Activated CD8-positive, alpha-beta T cell treated with anti-CD3 and anti-CD28 coated beads, Interleukin-2, amount 10 ng/mL, durations not matched to agents 7 days and 5 days (primary cell): ENCODE measurements around the gene KRT39. TPM values are rescaled to one million over a fixed set of nuclear protein-coding genes. Genes with fewer than 3 reads are reported as not detected.

Source experiments
- ATAC-seq: fragments of 150-1000 bp; cut with Tn5 transposase; one replicate; pipeline ENCODE4 v1.10.0; 2021; ENCODE audit warnings: moderate library complexity
- CTCF ChIA-PET: fragments of 350-600 bp; sonication (Branson Sonifier 250); formaldehyde crosslinking; loops from one replicate; lab custom pipeline; 2021; ENCODE audit warnings: antibody characterized with exemption; lab: Charles Lee
- POLR2A ChIA-PET: fragments of 350-600 bp; sonication (Branson Sonifier 250); formaldehyde crosslinking; loops from one replicate; lab custom pipeline; 2021; ENCODE audit warnings: antibody characterized with exemption; lab: Charles Lee
- DNase-seq: peaks from one replicate; pipeline ENCODE4 v3.0.0-alpha.2; 2020
- H3K27ac Mint-ChIP-seq: one replicate; pipeline ENCODE4 v1.8.0; 2021; ENCODE audit warnings: mild to moderate bottlenecking, mixed read lengths
- H3K27me3 Mint-ChIP-seq: one replicate; pipeline ENCODE4 v1.8.0; 2021; ENCODE audit warnings: low read depth, mixed read lengths
- H3K36me3 Mint-ChIP-seq: one replicate; pipeline ENCODE4 v1.8.0; 2021; ENCODE audit warnings: low read depth, mixed read lengths
- H3K4me1 Mint-ChIP-seq: one replicate; pipeline ENCODE4 v1.8.0; 2021; ENCODE audit warnings: low read depth, mixed read lengths
- H3K4me3 Mint-ChIP-seq: one replicate; pipeline ENCODE4 v1.8.0; 2021; ENCODE audit warnings: mild to moderate bottlenecking, mixed read lengths
- H3K9me3 Mint-ChIP-seq: one replicate; pipeline ENCODE4 v1.8.0; 2022; ENCODE audit warnings: mixed read lengths; ENCODE audit not compliant: insufficient read depth
- total RNA-seq, 2 experiments: library from RNA; stranded (reverse); gene quantifications; one replicate each; pipeline ENCODE4 v1.2.3, GENCODE V29; 2021

KRT39 gene
- total RNA-seq, 2 experiments from 2014 or later: not detected

DNA sequence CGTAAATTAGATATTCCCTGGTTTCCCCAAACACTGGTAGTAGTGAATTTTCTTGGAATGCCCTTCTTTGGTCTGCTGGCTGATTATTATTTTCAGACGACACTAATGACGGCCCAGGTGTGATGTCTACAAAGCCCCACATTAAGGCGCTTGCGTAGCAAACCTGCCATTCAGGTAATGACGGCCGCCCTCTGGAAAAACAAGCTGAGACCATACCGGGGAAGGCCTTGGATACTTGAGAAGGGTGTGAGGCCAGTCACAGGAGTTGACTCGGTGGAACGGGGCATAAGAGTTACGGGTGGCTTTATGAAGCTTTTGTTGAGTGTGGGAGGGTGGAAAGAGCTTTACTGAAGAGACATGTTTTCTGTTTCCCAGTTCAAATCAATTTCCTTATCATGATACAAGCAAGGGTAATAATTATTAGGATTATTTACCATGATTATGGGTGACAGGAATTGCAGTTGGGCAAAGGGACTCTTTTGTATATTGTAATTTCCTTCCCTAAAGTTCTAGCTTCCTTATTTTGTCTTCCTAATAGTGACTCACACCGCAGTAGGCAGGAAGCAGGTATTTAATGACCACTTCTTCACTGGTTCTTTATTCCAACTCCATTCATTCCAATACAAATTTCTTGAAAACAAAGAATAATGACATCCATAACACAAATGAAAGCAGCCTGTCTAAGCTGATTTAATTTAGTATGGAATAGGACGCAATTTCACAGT lies 54.1 kb downstream of the KRT39 start:
- Mint-ChIP-seq H3K4me1 (no peaks in the 10 kb centered on the region), H3K27me3 (peaks cover 11% of the 10 kb centered on the region), H3K9me3 (no peaks in the 10 kb centered on the region), H3K4me3 (no peak overlapping the region), H3K36me3 (no peaks in the 10 kb centered on the region), H3K27ac (no peak overlapping the region)
- DNase-seq: no peak
- ATAC-seq: no peak
- POLR2A ChIA-PET: no interaction called here
- CTCF ChIA-PET: interaction anchor here (1.0 to 2.0 kb wide), 3 partner anchors 410 to 753 kb away, joined by 3 to 6 read pairs (median 4); no protein-coding TSS in a partner anchor

DNA sequence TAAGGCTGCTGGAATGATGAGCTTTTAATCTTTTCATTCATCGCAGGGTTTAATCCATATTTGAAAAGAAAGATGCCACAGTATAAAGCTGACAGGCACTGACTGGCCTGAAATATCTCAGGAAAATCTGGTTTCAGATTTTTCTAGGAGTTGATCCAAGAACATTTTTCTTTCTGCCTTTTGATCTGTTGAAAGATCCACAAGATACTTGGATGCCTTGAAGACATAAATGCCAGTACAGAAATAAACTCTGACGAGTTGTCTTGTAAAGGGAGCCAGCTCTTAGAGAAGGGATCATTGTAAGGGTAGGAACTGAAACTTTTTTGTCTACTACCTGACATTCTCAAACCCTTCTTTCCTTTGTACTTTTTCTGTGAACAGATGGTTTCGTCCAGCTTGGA lies 56.3 kb downstream of the KRT39 start:
- Mint-ChIP-seq H3K4me1 (no peaks in the 10 kb centered on the region), H3K27me3 (peaks cover 21% of the 10 kb centered on the region), H3K27ac (no peak overlapping the region), H3K4me3 (no peak overlapping the region), H3K36me3 (no peaks in the 10 kb centered on the region), H3K9me3 (no peaks in the 10 kb centered on the region)
- ChIA-PET CTCF (interaction anchor here (0.9 to 5.5 kb wide), 9 partner anchors 26 to 752 kb away, joined by 3 to 28 read pairs (median 3); no protein-coding TSS in a partner anchor), POLR2A (no interaction called here)
- no peak for ATAC-seq
- DNase-seq: no peak

DNA sequence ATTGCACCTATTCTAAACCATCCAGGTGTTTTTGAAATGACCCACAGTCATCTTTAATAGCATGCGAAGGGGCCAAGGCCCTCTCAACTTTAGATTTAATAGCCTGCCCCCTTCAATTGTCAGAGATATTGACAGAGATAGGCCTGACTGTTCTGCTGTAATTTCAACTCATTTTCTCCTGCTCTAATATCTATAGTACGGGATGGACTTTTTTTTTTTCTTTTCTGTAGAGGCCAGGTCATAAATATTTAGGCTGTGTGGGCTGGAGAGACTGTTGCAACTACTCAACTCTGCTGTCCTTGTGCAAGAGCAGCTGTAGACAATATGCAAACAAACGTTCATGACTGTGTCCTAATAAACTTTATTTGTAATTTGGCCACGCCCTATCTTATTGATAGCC lies 57.0 kb downstream of the KRT39 start:
- POLR2A ChIA-PET: no interaction called here
- ATAC-seq: no peak
- no peaks in the 10 kb centered on the region for H3K9me3 Mint-ChIP-seq

DNA sequence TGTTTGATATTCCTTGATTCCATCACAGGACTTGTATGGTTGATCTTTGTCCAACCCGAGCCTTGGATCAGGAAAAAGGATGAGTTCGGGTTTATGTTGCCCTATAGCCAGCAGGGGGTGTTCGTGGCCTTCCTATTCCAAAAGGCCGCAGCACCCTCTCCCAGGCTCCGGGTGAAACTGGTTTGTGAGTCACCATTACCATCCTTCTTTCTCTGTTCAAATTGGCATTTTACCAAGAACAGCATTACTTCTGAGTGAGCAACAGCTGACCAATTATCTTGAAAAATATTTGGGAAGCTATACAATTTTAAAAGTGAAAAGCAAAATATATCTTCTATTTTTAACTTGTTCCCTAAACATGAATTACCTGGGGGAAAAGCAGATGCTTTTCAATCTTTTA lies 57.4 kb downstream of the KRT39 start:
- peak; percentile 71 for DNase-seq
- Mint-ChIP-seq H3K4me3 (no peak overlapping the region), H3K27me3 (peaks cover 24% of the 10 kb centered on the region), H3K27ac (no peak overlapping the region), H3K9me3 (no peaks in the 10 kb centered on the region), H3K4me1 (no peaks in the 10 kb centered on the region), H3K36me3 (no peaks in the 10 kb centered on the region)
- ChIA-PET CTCF (interaction anchor here (0.6 to 5.5 kb wide), 7 partner anchors 13 to 739 kb away, joined by 3 to 28 read pairs (median 4); no protein-coding TSS in a partner anchor), POLR2A (no interaction called here)
- ATAC-seq: peak; percentile 82

More for the DNA sequence above, 57.0 kb downstream of the KRT39 start:
- CTCF ChIA-PET: interaction anchor here (0.6 to 5.5 kb wide), 9 partner anchors 13 to 753 kb away, joined by 3 to 28 read pairs (median 4); no protein-coding TSS in a partner anchor
- Mint-ChIP-seq H3K36me3 (no peaks in the 10 kb centered on the region), H3K4me3 (no peak overlapping the region), H3K4me1 (no peaks in the 10 kb centered on the region), H3K27ac (no peak overlapping the region), H3K27me3 (peaks cover 21% of the 10 kb centered on the region)
- no peak for DNase-seq

Other genes with a start within 250 kb of the KRT39 start
- gene KRT25, start 211.6 kb downstream of the KRT39 start, total RNA-seq: not detected
- not detected for gene KRT26, start 194.7 kb downstream of the KRT39 start, total RNA-seq
- not detected for gene KRT27, start 184.4 kb downstream of the KRT39 start, total RNA-seq
- gene KRT28, start 167.0 kb downstream of the KRT39 start, total RNA-seq: not detected
- 10 to 100 TPM; 26.9 to 28.2 TPM for gene KRT10, start 144.3 kb downstream of the KRT39 start, total RNA-seq
- not detected for gene KRT12, start 99.7 kb downstream of the KRT39 start, total RNA-seq
- not detected for gene KRT20, start 81.7 kb downstream of the KRT39 start, total RNA-seq
- gene KRT23, start 29.3 kb downstream of the KRT39 start, total RNA-seq: not detected
- not detected for gene KRT40, start 17.4 kb upstream of the KRT39 start, total RNA-seq
- not detected for gene KRTAP3-3, start 27.2 kb upstream of the KRT39 start, total RNA-seq
- not detected for gene KRTAP3-2, start 33.0 kb upstream of the KRT39 start, total RNA-seq
- not detected for gene KRTAP3-1, start 42.2 kb upstream of the KRT39 start, total RNA-seq
- not detected for gene KRTAP1-5, start 60.3 kb upstream of the KRT39 start, total RNA-seq
- gene KRTAP1-4, start 63.2 kb upstream of the KRT39 start, total RNA-seq: not detected
- gene KRTAP1-3, start 67.9 kb upstream of the KRT39 start, total RNA-seq: not detected
- not detected for gene KRTAP1-1, start 74.5 kb upstream of the KRT39 start, total RNA-seq
- gene KRTAP2-1, start 80.4 kb upstream of the KRT39 start, total RNA-seq: not detected
- not detected for gene KRTAP2-2, start 88.3 kb upstream of the KRT39 start, total RNA-seq
- gene KRTAP2-3, start 93.2 kb upstream of the KRT39 start, total RNA-seq: not detected
- gene KRTAP2-4, start 98.9 kb upstream of the KRT39 start, total RNA-seq: not detected
- gene KRTAP4-7, start 117.2 kb upstream of the KRT39 start, total RNA-seq: not detected
- gene KRTAP4-8, start 131.2 kb upstream of the KRT39 start, total RNA-seq: not detected
- not detected for gene KRTAP4-16, start 135.3 kb upstream of the KRT39 start, total RNA-seq
- gene KRTAP4-9, start 138.4 kb upstream of the KRT39 start, total RNA-seq: not detected
- gene KRTAP4-11, start 151.4 kb upstream of the KRT39 start, total RNA-seq: not detected
- not detected for gene KRTAP4-12, start 157.2 kb upstream of the KRT39 start, total RNA-seq
- gene KRTAP4-6, start 173.6 kb upstream of the KRT39 start, total RNA-seq: not detected
- gene KRTAP4-5, start 182.9 kb upstream of the KRT39 start, total RNA-seq: not detected
- not detected for gene KRTAP4-4, start 193.8 kb upstream of the KRT39 start, total RNA-seq
- gene KRTAP4-3, start 201.3 kb upstream of the KRT39 start, total RNA-seq: not detected
- gene KRTAP4-2, start 211.3 kb upstream of the KRT39 start, total RNA-seq: not detected
- not detected for gene KRTAP4-1, start 218.0 kb upstream of the KRT39 start, total RNA-seq
- not detected for gene KRTAP9-1, start 222.9 kb upstream of the KRT39 start, total RNA-seq